ENCODE results near the gene COA4.

Gene COA4

DNA sequence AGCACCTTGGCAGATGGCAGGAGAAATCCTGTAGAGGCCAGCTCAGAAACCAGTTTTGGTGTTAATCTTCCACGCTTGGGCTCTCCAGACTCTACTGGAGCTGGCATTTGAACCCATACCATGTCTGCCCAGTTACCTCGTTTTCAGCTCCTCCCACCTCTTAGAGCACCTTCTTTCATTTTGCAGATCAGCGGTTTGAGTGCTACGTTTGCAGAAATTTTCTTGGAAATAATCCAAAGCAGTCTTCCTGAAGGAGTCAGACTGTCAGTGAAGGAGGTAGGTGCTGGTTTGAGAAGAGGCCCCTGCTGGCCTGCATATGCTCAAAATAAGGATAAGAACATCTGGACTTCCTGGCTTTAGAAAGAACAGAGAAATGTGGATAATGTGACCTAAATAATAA is 13.7 kb downstream of the COA4 start:
- no peak for DNase-seq

DNA sequence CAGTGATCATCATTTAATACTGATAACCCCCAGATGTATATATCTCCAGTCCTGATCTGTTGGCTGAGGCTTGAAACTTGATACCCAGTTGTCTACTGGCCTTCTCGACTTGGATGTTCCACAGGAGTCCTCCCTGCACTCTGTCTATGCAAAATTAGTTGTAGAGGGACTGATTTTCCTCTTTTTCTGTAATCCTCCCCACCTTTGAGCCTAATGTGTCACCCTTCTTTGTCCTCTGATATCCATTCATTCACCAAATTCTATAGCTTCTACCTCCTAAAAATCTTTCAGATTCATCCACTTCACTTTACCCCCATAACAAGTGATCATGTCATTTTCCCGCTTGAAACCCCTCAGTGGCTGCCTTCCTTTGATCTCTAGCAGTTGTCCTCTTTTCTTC is 16.4 kb downstream of the COA4 start:
- DNase-seq: no peak

DNA sequence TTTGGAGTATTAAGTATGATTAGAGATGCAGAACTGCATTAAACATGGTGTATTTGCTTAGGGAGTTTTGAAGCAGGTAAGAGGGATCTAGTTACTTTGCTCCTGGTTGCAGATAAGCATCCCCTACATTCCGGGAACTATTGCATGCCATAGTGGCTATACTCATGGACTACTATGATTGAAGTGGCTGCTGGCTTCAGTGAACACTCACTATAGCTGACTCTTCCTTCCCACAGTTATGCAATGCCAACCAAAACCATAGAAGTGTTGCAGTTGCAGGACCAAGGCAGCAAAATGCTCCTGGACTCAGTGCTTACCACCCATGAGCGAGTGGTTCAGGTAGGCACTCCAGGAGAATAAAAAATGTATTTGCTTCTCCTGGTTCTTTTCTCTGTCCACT is 17.0 kb downstream of the COA4 start:
- DNase-seq: no peak

DNA sequence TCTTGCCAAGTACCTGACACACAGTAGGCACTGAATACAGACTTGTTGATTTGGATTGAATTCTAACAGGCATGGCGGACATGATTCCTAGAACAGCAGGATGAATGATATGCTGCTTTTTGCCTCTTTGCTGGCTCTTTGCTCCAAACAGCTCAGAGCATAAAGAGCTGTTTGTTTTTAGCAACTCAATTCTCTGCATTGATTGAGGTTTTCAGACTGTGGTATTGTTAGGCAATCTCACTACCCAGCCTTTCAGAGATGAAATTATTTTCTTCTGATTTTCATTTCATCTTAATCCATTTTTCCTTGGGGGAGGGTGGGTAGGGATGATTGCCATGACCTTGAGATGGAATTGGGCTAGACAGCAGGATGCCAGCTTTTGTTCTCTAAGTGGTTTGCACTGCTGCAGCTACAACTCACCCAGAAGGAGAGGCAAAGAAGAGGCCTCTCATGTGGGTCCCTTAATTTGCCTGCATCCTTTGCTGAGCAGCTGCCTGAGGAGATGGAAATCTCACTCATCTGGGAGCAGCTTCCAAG is 20.5 kb downstream of the COA4 start:
- DNase-seq: no peak

DNA sequence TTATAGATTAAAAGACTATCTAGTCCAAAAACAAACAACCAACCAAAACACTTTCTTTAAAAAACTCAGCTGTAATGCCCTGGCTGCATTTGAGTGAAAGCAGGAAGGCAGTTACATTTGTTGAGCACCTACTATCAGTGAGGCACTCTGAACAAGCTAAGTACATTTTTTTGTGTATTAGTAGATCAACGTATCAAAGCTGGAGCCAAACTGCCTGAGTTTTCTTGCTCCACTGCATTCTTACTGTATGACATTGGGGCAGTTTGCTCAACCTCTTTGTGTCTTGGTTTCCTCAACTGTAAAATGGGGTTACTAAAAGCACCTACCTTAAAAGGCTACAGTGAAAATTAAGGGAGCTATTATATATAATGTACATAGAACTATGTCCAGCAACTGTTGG is 22.0 kb downstream of the COA4 start:
- DNase-seq: no peak

DNA sequence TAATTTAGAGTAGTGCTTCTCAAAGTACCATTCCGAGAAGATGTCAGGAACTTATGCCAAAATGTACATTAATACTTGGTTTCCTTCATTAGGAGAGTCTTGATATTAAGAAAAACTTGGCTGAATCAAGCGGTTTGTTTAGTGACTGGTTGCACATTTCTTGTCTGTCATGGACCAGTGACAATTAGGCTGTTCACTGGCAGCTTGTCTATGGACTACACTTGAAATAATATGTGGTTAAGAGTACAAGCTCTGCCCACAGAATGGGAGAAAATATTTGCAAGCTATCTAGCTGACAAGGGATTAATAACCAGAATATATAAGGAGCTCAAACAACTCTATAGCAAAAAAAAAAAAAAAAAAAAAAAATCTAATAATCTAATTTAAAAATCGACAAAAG is 24.6 kb downstream of the COA4 start:
- no peak for DNase-seq

DNA sequence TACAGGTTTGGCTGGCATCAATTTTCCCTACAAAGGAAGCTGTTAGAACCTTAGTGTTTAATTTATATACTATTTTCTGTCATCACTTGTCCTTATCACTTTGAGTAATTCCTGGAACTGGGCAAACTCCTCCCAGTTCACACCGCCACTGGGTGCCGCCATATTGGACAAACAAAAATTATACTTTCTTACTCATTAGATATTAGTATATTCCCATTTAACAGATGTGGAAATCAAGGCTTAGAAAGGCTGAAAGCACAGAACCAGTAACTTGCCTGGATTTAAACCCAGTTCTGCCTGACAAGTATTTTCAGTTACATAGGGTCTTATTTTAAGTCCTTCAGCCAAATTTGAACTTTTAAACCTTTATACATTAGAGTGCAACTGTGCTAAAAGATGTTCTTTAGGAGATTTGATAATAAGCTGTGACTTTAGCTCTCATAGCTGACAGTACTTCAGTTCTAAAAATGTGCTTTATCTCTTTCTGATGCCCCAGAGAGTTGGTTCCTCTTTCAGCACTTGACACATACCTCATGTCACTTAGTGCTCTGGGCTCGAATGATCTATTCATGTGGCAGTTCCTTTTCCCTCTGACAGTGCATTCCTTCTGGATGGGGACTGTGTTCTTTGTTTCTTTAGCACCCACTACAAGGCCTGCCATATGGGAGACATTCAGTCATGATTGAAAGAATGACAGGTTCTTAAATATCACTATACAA is 25.4 kb downstream of the COA4 start:
- peak in 1 of 2 donors; percentile 38 for DNase-seq

DNA sequence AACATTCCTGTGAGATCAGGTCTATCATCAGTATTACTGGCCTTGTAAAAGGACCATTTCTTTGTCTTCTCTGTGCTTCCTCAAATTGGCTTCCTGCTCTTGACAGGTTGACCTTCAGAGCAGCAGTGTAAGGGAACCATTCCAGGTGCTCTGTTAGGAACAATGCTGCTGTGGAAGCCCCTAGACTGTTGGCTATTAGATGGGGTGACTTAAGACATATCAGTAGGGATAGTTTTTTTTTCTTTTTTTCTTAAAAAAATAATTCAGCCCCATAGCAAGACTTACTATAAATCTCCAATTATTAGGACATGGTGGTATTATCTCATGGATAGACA is 37.6 kb downstream of the COA4 start:
- no peak for DNase-seq

DNA sequence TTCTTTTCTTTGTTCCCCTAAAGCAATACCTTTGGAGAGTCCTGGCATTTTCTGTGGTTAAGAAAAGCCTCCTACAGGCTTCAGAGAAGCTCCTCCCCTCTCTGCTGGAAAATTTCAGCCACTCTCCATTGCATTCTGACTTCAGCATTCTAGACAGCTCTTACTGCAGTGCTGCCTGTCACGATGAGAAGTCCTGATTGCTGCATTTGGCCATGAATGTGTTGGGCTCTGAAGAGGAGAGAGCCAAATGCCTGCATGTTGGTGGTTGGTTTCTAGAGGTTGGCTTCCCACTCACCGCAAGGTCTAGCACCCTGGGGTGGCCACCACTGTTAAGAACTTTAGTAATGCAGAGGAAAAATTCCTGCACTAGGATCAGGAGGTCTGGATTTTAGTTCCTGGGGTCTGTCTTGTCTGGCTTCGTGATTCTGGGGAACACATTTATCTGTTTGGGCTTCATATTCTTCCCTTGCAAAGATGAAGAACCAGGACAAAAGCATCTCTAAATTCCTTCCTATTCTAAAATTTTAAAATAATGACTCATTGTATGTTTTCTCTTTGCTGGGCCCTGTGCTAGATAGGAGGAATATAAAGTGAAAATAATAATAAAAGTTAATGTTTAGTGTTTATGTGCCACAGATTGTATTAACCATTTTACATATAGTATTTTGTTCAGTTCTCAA is 38.1 kb downstream of the COA4 start:
- no peak for DNase-seq

DNA sequence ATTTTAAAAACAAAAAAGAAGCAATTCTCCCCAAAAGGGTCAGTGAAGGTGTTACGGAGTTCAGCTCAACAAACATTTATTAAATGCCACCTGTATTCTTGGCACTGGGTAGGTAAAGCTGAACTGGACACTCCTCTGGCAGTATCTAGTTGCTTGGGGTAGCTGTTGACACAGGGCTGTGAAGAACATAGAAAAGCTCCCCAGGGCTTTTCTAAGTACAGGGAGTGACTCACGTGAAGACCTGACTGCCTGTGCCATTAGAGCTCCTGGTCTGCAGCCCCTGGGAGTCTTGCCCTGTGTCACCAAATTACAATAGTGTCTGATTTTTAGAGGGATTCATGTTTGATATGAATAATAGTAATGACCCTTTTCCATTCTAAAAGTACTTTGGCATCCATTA is 43.6 kb downstream of the COA4 start:
- DNase-seq: no peak

DNA sequence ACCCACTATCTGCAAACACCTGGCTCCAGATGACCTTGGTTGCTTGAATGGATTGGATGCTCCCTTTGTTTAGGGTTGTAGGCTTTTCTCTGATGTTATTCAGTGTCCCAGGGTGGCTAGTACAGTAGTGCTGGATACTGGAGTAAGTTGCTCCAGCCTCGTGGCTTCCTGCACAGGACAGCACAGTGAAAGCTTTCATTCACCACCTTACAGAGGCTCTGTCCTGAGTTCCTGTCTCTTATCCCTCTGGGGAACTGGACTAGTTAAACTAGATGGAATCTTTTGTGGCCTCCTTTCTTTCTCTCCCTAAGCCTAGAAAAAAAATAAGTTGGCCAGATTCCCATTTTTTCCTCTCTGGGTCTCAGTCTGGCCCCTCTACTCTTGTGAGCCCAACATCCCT is 46.4 kb downstream of the COA4 start:
- DNase-seq: no peak
